Measurements from ENCODE around the gene HIF3A. TPM values are rescaled to one million over a fixed set of nuclear protein-coding genes. Genes with fewer than 3 reads are reported as not detected.

The HIF3A gene
- total and polyA plus RNA-seq, 11 donors, result 32.8 to 117 (median 63.4) TPM

DNA sequence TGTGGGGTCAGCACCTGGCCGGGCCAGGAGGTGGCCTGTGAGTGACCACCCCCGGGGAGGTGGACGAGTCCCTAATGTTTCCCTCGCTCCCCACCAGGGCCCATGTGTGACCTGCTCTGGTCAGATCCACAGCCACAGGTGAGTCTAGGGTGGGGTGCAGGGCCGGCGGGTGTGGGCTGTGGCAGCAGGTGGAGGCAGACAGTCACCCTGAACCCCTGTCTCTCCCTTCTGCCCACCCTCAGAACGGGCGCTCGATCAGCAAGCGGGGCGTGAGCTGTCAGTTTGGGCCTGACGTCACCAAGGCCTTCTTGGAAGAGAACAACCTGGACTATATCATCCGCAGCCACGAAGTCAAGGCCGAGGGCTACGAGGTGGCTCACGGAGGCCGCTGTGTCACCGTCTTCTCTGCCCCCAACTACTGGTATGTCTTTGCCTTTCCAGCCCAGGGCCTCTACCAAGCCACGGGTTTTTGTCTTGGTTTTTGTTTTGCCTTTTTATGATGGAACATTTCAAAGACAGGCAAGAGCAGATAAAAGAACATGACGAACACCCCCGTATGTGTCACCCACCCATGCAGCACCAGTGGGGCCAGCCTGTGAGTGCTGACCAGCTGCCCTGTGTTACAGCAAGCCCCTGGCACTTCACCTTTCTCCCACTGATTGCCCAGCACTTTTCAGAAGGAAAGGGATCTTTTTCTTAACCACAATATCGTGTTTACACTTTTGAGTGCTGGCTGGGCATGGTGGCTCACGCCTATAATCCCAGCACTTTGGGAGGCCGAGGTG is 91.7 kb downstream of the HIF3A start:
- DNase-seq, result peak in 1 of 5 donors; percentile 41
- intact Hi-C loops (cut with DNase I), result no loop called here
- H3K27me3 ChIP-seq, result no peaks in the 10 kb centered on the region
- no peaks in the 10 kb centered on the region for H3K9me3 ChIP-seq
- peaks cover 0 to 80% (median 73%) of the 10 kb centered on the region in 9 donors for H3K36me3 ChIP-seq
- H3K4me1 ChIP-seq, result peaks cover 0 to 16% (median 6%) of the 10 kb centered on the region in 12 donors
- WGBS, 4 donors, result 90 to 94% (median 91%) methylated on average over 15 to 25 of the region's 25 CpGs
- no peak overlapping the region for H3K4me3 ChIP-seq
- TF ChIP-seq, protein P1, sequence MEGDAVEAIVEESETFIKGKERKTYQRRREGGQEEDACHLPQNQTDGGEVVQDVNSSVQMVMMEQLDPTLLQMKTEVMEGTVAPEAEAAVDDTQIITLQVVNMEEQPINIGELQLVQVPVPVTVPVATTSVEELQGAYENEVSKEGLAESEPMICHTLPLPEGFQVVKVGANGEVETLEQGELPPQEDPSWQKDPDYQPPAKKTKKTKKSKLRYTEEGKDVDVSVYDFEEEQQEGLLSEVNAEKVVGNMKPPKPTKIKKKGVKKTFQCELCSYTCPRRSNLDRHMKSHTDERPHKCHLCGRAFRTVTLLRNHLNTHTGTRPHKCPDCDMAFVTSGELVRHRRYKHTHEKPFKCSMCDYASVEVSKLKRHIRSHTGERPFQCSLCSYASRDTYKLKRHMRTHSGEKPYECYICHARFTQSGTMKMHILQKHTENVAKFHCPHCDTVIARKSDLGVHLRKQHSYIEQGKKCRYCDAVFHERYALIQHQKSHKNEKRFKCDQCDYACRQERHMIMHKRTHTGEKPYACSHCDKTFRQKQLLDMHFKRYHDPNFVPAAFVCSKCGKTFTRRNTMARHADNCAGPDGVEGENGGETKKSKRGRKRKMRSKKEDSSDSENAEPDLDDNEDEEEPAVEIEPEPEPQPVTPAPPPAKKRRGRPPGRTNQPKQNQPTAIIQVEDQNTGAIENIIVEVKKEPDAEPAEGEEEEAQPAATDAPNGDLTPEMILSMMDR (IDR thresholded peaks at IDR 0.05), result no peak
- TF ChIP-seq POLR2A (IDR thresholded peaks at IDR 0.05), result no peak
- ATAC-seq, result no peak
- H3K27ac ChIP-seq, result no peak overlapping the region

DNA sequence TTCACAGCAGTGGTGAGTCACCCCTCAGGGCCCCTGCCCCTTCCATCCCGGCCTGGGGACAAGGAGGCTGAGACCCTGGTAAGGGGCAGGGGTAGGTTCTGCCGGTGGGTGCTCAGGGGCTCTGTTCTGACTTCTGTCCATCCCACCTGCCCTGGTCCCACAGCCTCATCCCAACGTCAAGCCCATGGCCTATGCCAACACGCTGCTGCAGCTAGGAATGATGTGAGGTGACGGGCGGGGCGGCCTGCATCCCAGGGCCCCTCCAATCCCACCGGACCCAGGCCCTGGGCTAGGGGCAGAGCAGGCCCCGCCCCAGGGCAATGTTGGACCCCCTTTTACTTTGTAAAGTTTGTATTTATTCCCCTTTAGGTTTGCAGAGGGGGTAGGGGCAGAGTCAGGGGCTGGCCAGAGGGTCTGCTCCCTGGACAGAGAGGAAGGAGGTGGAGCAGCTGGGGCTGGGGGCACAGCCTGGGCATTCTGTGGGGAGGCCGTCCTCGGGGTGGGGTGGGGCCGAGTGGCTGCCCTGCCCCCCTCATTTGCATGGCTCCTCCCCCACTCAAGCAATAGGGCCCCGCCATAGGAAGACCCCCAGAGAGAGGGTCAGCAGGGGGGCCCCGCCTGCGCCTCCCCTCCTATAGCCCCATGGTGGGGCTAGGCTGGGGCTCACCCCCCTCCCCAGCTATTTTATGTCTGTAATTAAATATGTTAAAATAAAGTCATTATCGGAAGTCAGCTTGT is 93.4 kb downstream of the HIF3A start:
- ATAC-seq (no peak), DNase-seq (peak in 1 of 5 donors; percentile 37)
- Histone ChIP-seq H3K4me1 (peaks cover 0 to 3% (median 0%) of the 10 kb centered on the region in 12 donors), H3K27me3 (no peaks in the 10 kb centered on the region), H3K27ac (no peak overlapping the region), H3K4me3 (no peak overlapping the region), H3K36me3 (peaks cover 0 to 66% (median 55%) of the 10 kb centered on the region in 9 donors), H3K9me3 (no peaks in the 10 kb centered on the region)
- 89 to 96% (median 92%) methylated on average over 15 to 16 of the region's 16 CpGs for WGBS, 4 donors
- TF ChIP-seq POLR2A (IDR thresholded peaks at IDR 0.05), result no peak
- TF ChIP-seq, protein P1 (IDR thresholded peaks at IDR 0.05), result no peak
- intact Hi-C loops (cut with DNase I), result loop anchor here in 3 of 10 donors (5.0 to 10.0 kb wide), 3 partner anchors 103 to 125 kb away; no protein-coding TSS in a partner anchor

DNA sequence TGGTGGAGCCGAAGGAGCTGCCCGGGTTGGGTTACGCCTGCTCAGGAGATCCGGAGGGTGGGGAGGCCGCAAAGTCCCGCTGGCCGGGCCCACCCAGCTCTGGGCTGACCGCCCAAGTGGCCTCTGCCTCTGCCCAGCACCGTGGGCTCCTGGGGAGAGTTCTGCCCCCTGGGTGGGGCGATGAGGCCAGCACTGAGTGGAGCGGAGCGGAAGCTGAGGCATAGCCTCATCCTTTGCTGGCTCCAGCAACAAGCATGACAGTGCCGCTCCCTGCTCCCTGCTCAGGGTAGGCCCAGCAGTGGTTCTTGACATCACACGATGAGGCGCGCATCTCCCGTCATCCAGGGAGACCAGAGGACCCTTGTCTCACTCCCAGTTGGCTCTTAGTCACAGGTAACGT is 94.0 kb downstream of the HIF3A start:
- no peak overlapping the region for H3K4me3 ChIP-seq
- intact Hi-C loops (cut with DNase I), result loop anchor here in 3 of 10 donors (5.0 to 10.0 kb wide), 3 partner anchors 104 to 124 kb away; no protein-coding TSS in a partner anchor
- WGBS, 4 donors, result 88 to 96% (median 94%) methylated on average over 8 to 18 of the region's 18 CpGs
- H3K9me3 ChIP-seq, result no peaks in the 10 kb centered on the region
- peak in 2 of 5 donors; percentile 28 to 30 for DNase-seq
- H3K36me3 ChIP-seq, result peaks cover 0 to 66% (median 52%) of the 10 kb centered on the region in 9 donors
- TF ChIP-seq, protein P1 (IDR thresholded peaks at IDR 0.05), result no peak
- no peak for TF ChIP-seq POLR2A (IDR thresholded peaks at IDR 0.05)
- ATAC-seq, result peak in 1 of 4 donors; percentile 10
- H3K27me3 ChIP-seq, result no peaks in the 10 kb centered on the region
- H3K4me1 ChIP-seq, result peaks cover 0 to 5% (median 0%) of the 10 kb centered on the region in 12 donors
- H3K27ac ChIP-seq, result no peak overlapping the region

Data from heart left ventricle (tissue), 16 donors.